Uterus (tissue), 4 donors: Measurements from ENCODE around the gene MAGI2. TPM values are rescaled to one million over a fixed set of nuclear protein-coding genes. Genes with fewer than 3 reads are reported as not detected.

ENCODE experiments used
- DNase-seq, 2 donors: peaks; one replicate each; pipeline ENCODE4 v3.0.0-alpha.2; 2019 to 2020
- H3K27ac ChIP-seq, 2 donors: fragments of 200-600 bp; sonication (generic); 1 replicate in 1 of 2; 2 replicates in 1 of 2; pipeline ENCODE4 v1.5.1; 2016 to 2018
- H3K27me3 ChIP-seq, 2 donors: fragments of 200-600 bp; sonication (generic); one replicate each; pipeline ENCODE4 v1.5.1; 2018 to 2019; ENCODE audit warnings: control low read depth in 1 of 2
- H3K36me3 ChIP-seq, 2 donors: fragments of 200-600 bp; sonication (generic); one replicate each; pipeline ENCODE4 v1.5.1; 2019; ENCODE audit warnings: control low read depth in 1 of 2
- H3K4me1 ChIP-seq, 2 donors: fragments of 200-600 bp; sonication (generic); one replicate each; pipeline ENCODE4 v1.5.1; 2018 to 2019; ENCODE audit warnings: control low read depth in 1 of 2
- H3K4me3 ChIP-seq, 2 donors: fragments of 200-600 bp; sonication (generic); 1 replicate in 1 of 2; 2 replicates in 1 of 2; pipeline ENCODE4 v1.5.1; 2018 to 2019; ENCODE audit warnings: mild to moderate bottlenecking in 1 of 2
- H3K9me3 ChIP-seq, 2 donors: fragments of 200-600 bp; sonication (generic); one replicate each; pipeline ENCODE4 v1.5.1; 2019; ENCODE audit warnings: control low read depth in 1 of 2
- POLR2A ChIP-seq, 2 donors: fragments of 450-650 bp; IDR thresholded peaks; one replicate each; pipeline ENCODE4 v1.6.1; 2016; ENCODE audit warnings: antibody characterized with exemption in 2 of 2, mild to moderate bottlenecking in 1 of 2, moderate library complexity in 1 of 2
- intact Hi-C: fragments of 100-400 bp; cut with DNase I; formaldehyde crosslinking; loops from one replicate; pipeline ENCODE4 v1.15.1; 2023; ENCODE audit warnings: low total_unique reads
- total RNA-seq, 4 donors: library from RNA; depleted of rRNA in 3 of 4; stranded (reverse); fragments of >200 nt in 3 of 4; gene quantifications; one replicate each; pipeline versions ENCODE4 v1.1.0 to v1.2.4, GENCODE V29; 2014 to 2023
- TF ChIP-seq, protein P1 (sequence below), 4 experiments: fragments of 200-600 bp in 2 of 4; fragments of 450-650 bp in 2 of 4; sonication (generic) in 2 of 4; IDR thresholded peaks; one replicate each; pipeline ENCODE4 v1.5.1; 2016 to 2019; ENCODE audit warnings: antibody characterized with exemption in 4 of 4, mild to moderate bottlenecking in 2 of 4, moderate library complexity in 1 of 4
- donor health status: DM: yes; HTN: yes; CAD: no.

Gene MAGI2
- total RNA-seq, 4 donors from 2014 or later = 5.3 to 23.2 (median 13.8) TPM

DNA sequence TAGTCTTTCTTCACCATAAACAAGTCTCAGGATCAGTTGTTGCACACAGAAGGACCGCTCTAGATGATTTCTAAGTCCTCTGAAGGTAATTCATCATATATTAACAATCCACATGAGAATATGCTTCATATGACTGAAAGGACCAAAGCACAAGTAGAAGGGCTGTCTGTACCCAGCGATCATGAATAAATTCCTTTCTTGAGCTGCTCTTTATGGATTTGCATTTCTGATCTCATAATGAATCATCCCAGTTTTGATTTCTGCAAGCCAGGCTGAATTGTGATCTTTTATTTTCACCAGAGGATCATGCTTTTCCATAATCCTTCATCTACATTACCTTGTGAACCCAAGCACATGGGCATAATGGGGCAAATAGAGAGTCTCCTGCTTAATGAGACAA is 675.6 kb downstream of the MAGI2 start:
- no peaks in the 10 kb centered on the region for H3K27me3 ChIP-seq
- intact Hi-C loops = no loop called here
- H3K36me3 ChIP-seq = no peaks in the 10 kb centered on the region
- DNase-seq = no peak
- no peak overlapping the region for H3K4me3 ChIP-seq
- H3K4me1 ChIP-seq = no peaks in the 10 kb centered on the region
- no peak for TF ChIP-seq POLR2A (IDR thresholded peaks at IDR 0.05)
- TF ChIP-seq, protein P1, sequence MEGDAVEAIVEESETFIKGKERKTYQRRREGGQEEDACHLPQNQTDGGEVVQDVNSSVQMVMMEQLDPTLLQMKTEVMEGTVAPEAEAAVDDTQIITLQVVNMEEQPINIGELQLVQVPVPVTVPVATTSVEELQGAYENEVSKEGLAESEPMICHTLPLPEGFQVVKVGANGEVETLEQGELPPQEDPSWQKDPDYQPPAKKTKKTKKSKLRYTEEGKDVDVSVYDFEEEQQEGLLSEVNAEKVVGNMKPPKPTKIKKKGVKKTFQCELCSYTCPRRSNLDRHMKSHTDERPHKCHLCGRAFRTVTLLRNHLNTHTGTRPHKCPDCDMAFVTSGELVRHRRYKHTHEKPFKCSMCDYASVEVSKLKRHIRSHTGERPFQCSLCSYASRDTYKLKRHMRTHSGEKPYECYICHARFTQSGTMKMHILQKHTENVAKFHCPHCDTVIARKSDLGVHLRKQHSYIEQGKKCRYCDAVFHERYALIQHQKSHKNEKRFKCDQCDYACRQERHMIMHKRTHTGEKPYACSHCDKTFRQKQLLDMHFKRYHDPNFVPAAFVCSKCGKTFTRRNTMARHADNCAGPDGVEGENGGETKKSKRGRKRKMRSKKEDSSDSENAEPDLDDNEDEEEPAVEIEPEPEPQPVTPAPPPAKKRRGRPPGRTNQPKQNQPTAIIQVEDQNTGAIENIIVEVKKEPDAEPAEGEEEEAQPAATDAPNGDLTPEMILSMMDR (IDR thresholded peaks at IDR 0.05) = no peak
- H3K27ac ChIP-seq = no peak overlapping the region
- no peaks in the 10 kb centered on the region for H3K9me3 ChIP-seq

DNA sequence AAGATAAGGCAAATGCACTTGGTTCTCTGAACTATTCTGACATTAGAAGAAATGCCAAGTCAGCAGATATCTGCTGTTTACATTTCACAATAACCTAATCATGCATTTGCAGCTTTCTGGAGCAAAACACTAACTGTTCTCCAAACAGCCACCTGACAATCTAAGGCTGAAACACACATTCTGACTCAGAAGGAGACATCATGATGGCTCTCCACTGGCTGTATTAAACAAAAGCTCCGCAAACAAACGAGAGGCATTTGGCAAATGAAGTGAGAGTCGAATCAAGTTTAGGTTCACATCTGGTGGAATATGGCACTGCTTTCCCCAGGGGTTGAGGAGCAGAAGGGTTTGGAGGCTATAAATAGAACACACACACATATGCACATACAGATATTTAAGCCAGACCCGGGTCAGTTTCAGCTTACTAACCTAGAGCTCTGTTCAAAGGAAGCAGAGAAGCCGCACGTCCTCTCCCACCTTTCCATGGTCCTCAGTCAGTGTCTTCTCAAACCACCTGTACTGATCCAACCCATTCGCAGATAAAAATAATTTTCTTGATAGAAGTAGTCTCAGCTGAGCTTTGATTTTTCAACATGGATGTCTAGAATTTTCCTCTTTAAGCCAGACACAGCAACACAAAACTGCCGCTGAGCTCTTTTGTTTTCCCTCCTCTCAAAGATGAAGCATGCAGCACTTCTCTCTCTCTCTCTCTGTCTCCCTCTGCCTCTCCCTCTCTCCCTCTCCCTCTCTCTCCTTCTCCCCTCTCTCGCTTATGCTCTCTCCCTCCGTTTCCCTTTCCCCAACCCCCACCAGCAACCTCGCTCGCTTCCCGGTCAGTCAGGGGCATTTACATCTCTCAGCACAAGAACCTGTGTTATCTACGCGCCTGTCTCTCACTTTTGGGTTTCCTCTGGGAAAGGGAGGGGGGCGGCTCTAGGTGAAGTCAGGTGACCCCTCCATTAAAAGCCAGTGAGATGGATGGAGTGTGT is 682.8 kb downstream of the MAGI2 start:
- no peak for DNase-seq
- Histone ChIP-seq H3K27ac (no peak overlapping the region), H3K27me3 (no peaks in the 10 kb centered on the region), H3K4me3 (no peak overlapping the region), H3K36me3 (no peaks in the 10 kb centered on the region), H3K4me1 (no peaks in the 10 kb centered on the region), H3K9me3 (no peaks in the 10 kb centered on the region)
- TF ChIP-seq, protein P1 (IDR thresholded peaks at IDR 0.05) = no peak
- no peak for TF ChIP-seq POLR2A (IDR thresholded peaks at IDR 0.05)
- intact Hi-C loops = no loop called here

DNA sequence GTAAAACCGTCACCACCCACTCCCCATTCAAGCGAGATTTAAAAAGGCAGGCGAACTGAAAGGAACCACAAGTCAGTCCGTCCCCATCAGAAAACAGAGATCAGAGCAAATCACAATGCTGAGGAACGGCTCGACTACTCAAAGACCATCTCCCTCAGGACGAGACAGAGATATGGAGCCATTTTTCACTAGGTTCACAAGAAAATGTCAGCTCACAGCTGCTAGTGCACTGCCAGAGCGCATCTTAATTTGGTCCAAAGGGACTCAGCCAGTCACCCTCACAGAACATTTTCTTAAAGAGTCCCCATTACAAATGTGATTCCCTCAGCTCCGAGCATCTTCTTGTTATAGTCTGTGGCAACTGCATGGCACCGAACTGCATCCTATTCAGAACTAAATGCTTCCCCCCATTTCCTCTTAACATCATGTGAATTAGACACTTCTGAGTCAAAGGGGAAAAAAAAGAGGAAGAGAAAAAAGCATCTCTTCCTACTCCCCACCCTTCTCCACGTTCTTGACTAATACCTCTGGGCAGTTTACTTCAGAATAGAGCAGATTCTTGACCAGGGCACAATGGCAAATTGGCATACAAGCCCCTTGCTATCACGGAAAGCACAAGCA is 683.9 kb downstream of the MAGI2 start:
- no peaks in the 10 kb centered on the region for H3K36me3 ChIP-seq
- intact Hi-C loops = no loop called here
- no peak for DNase-seq
- peak overlapping the region in 1 of 2 donors; percentile 16 for H3K4me3 ChIP-seq
- no peak overlapping the region for H3K27ac ChIP-seq
- no peaks in the 10 kb centered on the region for H3K4me1 ChIP-seq
- H3K27me3 ChIP-seq = no peaks in the 10 kb centered on the region
- TF ChIP-seq, protein P1 (IDR thresholded peaks at IDR 0.05) = no peak
- no peak for TF ChIP-seq POLR2A (IDR thresholded peaks at IDR 0.05)
- H3K9me3 ChIP-seq = no peaks in the 10 kb centered on the region

DNA sequence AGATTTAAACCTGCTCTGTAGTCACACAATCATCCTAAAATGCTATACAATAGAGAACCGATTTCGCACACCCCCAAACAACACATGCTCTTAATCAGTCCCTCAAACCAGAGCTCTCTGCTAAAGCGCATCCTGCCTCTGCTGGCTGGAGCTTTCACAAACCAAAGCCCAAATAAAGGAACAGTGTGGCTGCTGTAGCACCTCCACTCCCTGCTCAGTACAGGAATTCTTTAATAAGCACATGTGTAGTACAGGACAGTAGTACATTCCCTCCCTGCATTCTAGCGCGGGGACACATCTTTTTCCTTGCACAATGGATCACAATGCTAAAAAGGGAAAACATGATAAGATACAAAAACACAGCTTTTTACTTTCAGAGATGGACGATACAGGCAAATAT is 684.6 kb downstream of the MAGI2 start:
- Histone ChIP-seq H3K27ac (no peak overlapping the region), H3K4me3 (no peak overlapping the region), H3K9me3 (no peaks in the 10 kb centered on the region), H3K36me3 (no peaks in the 10 kb centered on the region), H3K4me1 (no peaks in the 10 kb centered on the region), H3K27me3 (no peaks in the 10 kb centered on the region)
- no peak for DNase-seq
- intact Hi-C loops = no loop called here
- no peak for TF ChIP-seq POLR2A (IDR thresholded peaks at IDR 0.05)
- TF ChIP-seq, protein P1 (IDR thresholded peaks at IDR 0.05) = no peak
